KMS-11 (cell line): Measurements from ENCODE around the gene DSTN.

Source experiments
- H2AFZ ChIP-seq: fragments of 200-600 bp; sonication (generic); 2 replicates; pipeline ENCODE4 v1.6.1; 2016; ENCODE audit warnings: antibody characterized with exemption, mixed run types, low read depth
- H3K27ac ChIP-seq: fragments of 200-600 bp; sonication (generic); 2 replicates; pipeline ENCODE4 v1.6.1; 2016; ENCODE audit warnings: mild to moderate bottlenecking, mixed run types
- H3K27me3 ChIP-seq: fragments of 200-600 bp; sonication (generic); 2 replicates; pipeline ENCODE4 v1.6.1; 2017; ENCODE audit warnings: mild to moderate bottlenecking, low read depth, mixed run types, moderate library complexity; ENCODE audit not compliant: insufficient read depth
- H3K36me3 ChIP-seq: fragments of 200-600 bp; sonication (generic); 2 replicates; pipeline ENCODE4 v1.6.1; 2017; ENCODE audit warnings: mild to moderate bottlenecking, mixed run types; ENCODE audit not compliant: insufficient read depth
- H3K4me1 ChIP-seq: fragments of 200-600 bp; sonication (generic); 2 replicates; pipeline ENCODE4 v1.6.1; 2016; ENCODE audit warnings: mild to moderate bottlenecking, low read depth, mixed run types; ENCODE audit not compliant: poor library complexity, severe bottlenecking
- H3K4me2 ChIP-seq: fragments of 200-600 bp; sonication (generic); 2 replicates; pipeline ENCODE4 v1.7.0; 2016; ENCODE audit warnings: mild to moderate bottlenecking, mixed run types
- H3K4me3 ChIP-seq: fragments of 200-600 bp; sonication (generic); IDR thresholded peaks from 2 replicates; pipeline ENCODE4 v1.6.1; 2017; ENCODE audit warnings: low read depth, low read length, mixed read lengths; ENCODE audit not compliant: insufficient read depth
- H3K79me2 ChIP-seq: fragments of 200-600 bp; sonication (generic); 2 replicates; pipeline ENCODE4 v1.6.1; 2016; ENCODE audit warnings: low read depth, mixed run types; ENCODE audit not compliant: insufficient read depth
- H3K9ac ChIP-seq: fragments of 200-600 bp; sonication (generic); 2 replicates; pipeline ENCODE4 v1.6.1; 2016; ENCODE audit warnings: mild to moderate bottlenecking, mixed run types
- H4K20me1 ChIP-seq: fragments of 200-600 bp; sonication (generic); 2 replicates; pipeline ENCODE4 v1.6.1; 2016; ENCODE audit warnings: mild to moderate bottlenecking, mixed run types; ENCODE audit not compliant: insufficient read depth
- CTCF ChIP-seq: fragments of 200-600 bp; sonication (generic); conservative IDR thresholded peaks from 2 replicates; pipeline ENCODE4 v1.6.1; 2017; ENCODE audit warnings: low read depth, mild to moderate bottlenecking, antibody characterized with exemption, low read length, moderate library complexity, mixed read lengths

DSTN gene

GRCh38 chr20:17598013-17598550 lies 28.2 kb downstream of the DSTN start:
- Histone ChIP-seq H3K4me2 (no peak overlapping the region), H4K20me1 (no peaks in the 10 kb centered on the region), H3K79me2 (no peaks in the 10 kb centered on the region; the same call in 1 of the 2 replicates), H3K27me3 (no peaks in the 10 kb centered on the region), H3K27ac (no peak overlapping the region), H3K4me3 (no peak overlapping the region), H3K36me3 (no peaks in the 10 kb centered on the region), H3K4me1 (no peaks in the 10 kb centered on the region), H3K9ac (no peak overlapping the region), H2AFZ (no peak overlapping the region)
- no peak for TF ChIP-seq CTCF

- H4K20me1 ChIP-seq = no peaks in the 10 kb centered on the region
- no peaks in the 10 kb centered on the region for H3K36me3 ChIP-seq
- H3K9ac ChIP-seq = no peak overlapping the region
- no peak overlapping the region for H3K4me2 ChIP-seq
- H3K79me2 ChIP-seq = no peaks in the 10 kb centered on the region; the same call in 1 of the 2 replicates
- H2AFZ ChIP-seq = no peak overlapping the region
- H3K4me3 ChIP-seq = no peak overlapping the region
- H3K4me1 ChIP-seq = no peaks in the 10 kb centered on the region
- H3K27ac ChIP-seq = no peak overlapping the region
- no peaks in the 10 kb centered on the region for H3K27me3 ChIP-seq
- TF ChIP-seq CTCF = no peak
Observed at GRCh38 chr20:17601957-17602356, 32.1 kb downstream of the DSTN start.

GRCh38 chr20:17602493-17602892 lies 32.6 kb downstream of the DSTN start:
- TF ChIP-seq CTCF = no peak
- H3K4me3 ChIP-seq = no peak overlapping the region
- H4K20me1 ChIP-seq = no peaks in the 10 kb centered on the region
- H3K4me2 ChIP-seq = no peak overlapping the region
- H3K36me3 ChIP-seq = no peaks in the 10 kb centered on the region
- no peak overlapping the region for H3K9ac ChIP-seq
- no peaks in the 10 kb centered on the region for H3K27me3 ChIP-seq
- H3K79me2 ChIP-seq = no peaks in the 10 kb centered on the region; the same call in 1 of the 2 replicates
- H3K4me1 ChIP-seq = no peaks in the 10 kb centered on the region
- no peak overlapping the region for H2AFZ ChIP-seq
- no peak overlapping the region for H3K27ac ChIP-seq

- no peaks in the 10 kb centered on the region for H3K27me3 ChIP-seq
- H3K36me3 ChIP-seq = no peaks in the 10 kb centered on the region
- H3K4me2 ChIP-seq = no peak overlapping the region
- no peak overlapping the region for H3K4me3 ChIP-seq
- H3K79me2 ChIP-seq = no peaks in the 10 kb centered on the region
- no peaks in the 10 kb centered on the region for H3K4me1 ChIP-seq
- TF ChIP-seq CTCF = no peak
- H3K27ac ChIP-seq = no peak overlapping the region
- H3K9ac ChIP-seq = no peak overlapping the region
- no peaks in the 10 kb centered on the region for H4K20me1 ChIP-seq
- H2AFZ ChIP-seq = no peak overlapping the region
Observed at GRCh38 chr20:17605131-17605660, 35.3 kb downstream of the DSTN start.
